Measurements from ENCODE around the gene PHAF1. TPM values are rescaled to one million over a fixed set of nuclear protein-coding genes. Genes with fewer than 3 reads are reported as not detected.

The PHAF1 gene
- total and polyA plus RNA-seq, 10 donors = 5.5 to 44.0 (median 18.4) TPM

- intact Hi-C loops (cut with DNase I; ENCODE audit: low total_unique reads) = no loop called here
- Histone ChIP-seq H3K4me1 (peaks cover 0 to 36% (median 21%) of the 10 kb centered on the region in 6 donors), H3K9me3 (no peaks in the 10 kb centered on the region), H3K4me3 (no peak overlapping the region), H3K36me3 (peaks cover 0 to 27% (median 9%) of the 10 kb centered on the region in 6 donors), H3K27me3 (replicated peaks in 1 of 7) (no peaks in the 10 kb centered on the region), H3K27ac (peak overlapping the region in 3 of 8 donors; percentile 37 to 76 (median 75))
- no peak for DNase-seq
- 46 to 61% (median 52%) methylated on average over 4 of the region's 4 CpGs for whole genome bisulfite sequencing, 5 donors
- TF ChIP-seq CTCF (IDR thresholded peaks at IDR 0.05 in 8 of 11, conservative IDR thresholded peaks at IDR 0.05 in 3 of 11) = peak in 5 of 11 experiments; percentile 7 to 50 (median 35)
- TF ChIP-seq POLR2A (IDR thresholded peaks at IDR 0.05) = no peak
- TF ChIP-seq POLR2AphosphoS5 (IDR thresholded peaks at IDR 0.05) = peak in 1 of 3 donors; percentile 26
Measured at GRCh38 chr16:67104061-67104460, 5.7 kb upstream of the PHAF1 start.

GRCh38 chr16:67104845-67105244, 4.9 kb upstream of the PHAF1 start:
- WGBS, 5 donors = 74 to 89% (median 79%) methylated on average over 6 of the region's 6 CpGs
- Histone ChIP-seq H3K9me3 (no peaks in the 10 kb centered on the region), H3K4me3 (no peak overlapping the region), H3K27ac (peak overlapping the region in 7 of 8 donors; percentile 12 to 76 (median 58)), H3K4me1 (peaks cover 0 to 41% (median 25%) of the 10 kb centered on the region in 6 donors), H3K27me3 (replicated peaks in 1 of 7) (no peaks in the 10 kb centered on the region), H3K36me3 (peaks cover 0 to 19% (median 4%) of the 10 kb centered on the region in 6 donors)
- DNase-seq = no peak
- no peak for TF ChIP-seq POLR2AphosphoS5 (IDR thresholded peaks at IDR 0.05)
- TF ChIP-seq POLR2A (IDR thresholded peaks at IDR 0.05) = no peak
- TF ChIP-seq CTCF (IDR thresholded peaks at IDR 0.05 in 8 of 11, conservative IDR thresholded peaks at IDR 0.05 in 3 of 11) = no peak
- intact Hi-C loops (cut with DNase I; ENCODE audit: low total_unique reads) = no loop called here

- no peak for TF ChIP-seq CTCF (IDR thresholded peaks at IDR 0.05 in 8 of 11, conservative IDR thresholded peaks at IDR 0.05 in 3 of 11)
- no peak for TF ChIP-seq POLR2A (IDR thresholded peaks at IDR 0.05)
- TF ChIP-seq POLR2AphosphoS5 (IDR thresholded peaks at IDR 0.05) = no peak
- Histone ChIP-seq H3K27ac (peak overlapping the region in 7 of 8 donors; percentile 12 to 76 (median 58)), H3K4me3 (no peak overlapping the region), H3K9me3 (no peaks in the 10 kb centered on the region), H3K27me3 (replicated peaks in 1 of 7) (no peaks in the 10 kb centered on the region), H3K36me3 (peaks cover 0 to 15% (median 1%) of the 10 kb centered on the region in 6 donors), H3K4me1 (peaks cover 0 to 42% (median 27%) of the 10 kb centered on the region in 6 donors)
- no peak for DNase-seq
- intact Hi-C loops (cut with DNase I; ENCODE audit: low total_unique reads) = no loop called here
- 34 to 66% (median 43%) methylated on average over 2 of the region's 2 CpGs for WGBS, 5 donors
Measured at GRCh38 chr16:67105246-67105645, 4.5 kb upstream of the PHAF1 start.

GRCh38 chr16:67105881-67106280, 3.9 kb upstream of the PHAF1 start:
- intact Hi-C loops (cut with DNase I; ENCODE audit: low total_unique reads) = no loop called here

More at GRCh38 chr16:67105881-67106280, 3.9 kb upstream of the PHAF1 start:
- TF ChIP-seq POLR2AphosphoS5 (IDR thresholded peaks at IDR 0.05) (no peak), CTCF (IDR thresholded peaks at IDR 0.05 in 8 of 11, conservative IDR thresholded peaks at IDR 0.05 in 3 of 11) (no peak), POLR2A (IDR thresholded peaks at IDR 0.05) (no peak)
- no peak overlapping the region for H3K4me3 ChIP-seq
- H3K9me3 ChIP-seq = no peaks in the 10 kb centered on the region
- peaks cover 2 to 49% (median 33%) of the 10 kb centered on the region in 6 donors for H3K4me1 ChIP-seq
- peak overlapping the region in 5 of 8 donors; percentile 37 to 76 (median 58) for H3K27ac ChIP-seq
- WGBS, 5 donors = 62 to 72% (median 68%) methylated on average over 5 of the region's 5 CpGs
- no peak for DNase-seq
- peaks cover 0 to 10% (median 0%) of the 10 kb centered on the region in 6 donors for H3K36me3 ChIP-seq
- H3K27me3 ChIP-seq (replicated peaks in 1 of 7) = no peaks in the 10 kb centered on the region
